Mucosa of descending colon (tissue), 3 donors: ENCODE results near the gene TIMM21. TPM values are rescaled to one million over a fixed set of nuclear protein-coding genes. Genes with fewer than 3 reads are reported as not detected.

Source experiments
- ATAC-seq: fragments of 200-7000 bp; cut with Tn5 transposase; one replicate; pipeline ENCODE4 v1.9.1; 2020; ENCODE audit warnings: mild to moderate bottlenecking, moderate library complexity
- DNase-seq, 3 donors: peaks; one replicate each; pipeline ENCODE4 v3.0.0-alpha.2; 2020
- H3K36me3 ChIP-seq: fragments of 200-600 bp; one replicate; pipeline ENCODE4 v1.8.0; 2021; ENCODE audit warnings: low read depth, mild to moderate bottlenecking
- H3K4me1 ChIP-seq: fragments of 200-600 bp; one replicate; pipeline ENCODE4 v1.8.0; 2021; ENCODE audit warnings: low read depth, mild to moderate bottlenecking
- H3K4me3 ChIP-seq: fragments of 200-600 bp; one replicate; pipeline ENCODE4 v1.8.0; 2021; ENCODE audit warnings: mild to moderate bottlenecking
- H3K9me3 ChIP-seq: fragments of 200-600 bp; one replicate; pipeline ENCODE4 v1.8.0; 2021; ENCODE audit warnings: mild to moderate bottlenecking
- CTCF ChIP-seq: fragments of 200-600 bp; IDR thresholded peaks from one replicate; pipeline ENCODE4 v1.8.0; 2022; ENCODE audit warnings: antibody characterized with exemption, mild to moderate bottlenecking
- intact Hi-C, 2 donors: fragments of 100-400 bp; cut with DNase I in 1 of 2; cut with micrococcal nuclease in 1 of 2; formaldehyde crosslinking; loops; one replicate each; pipeline versions ENCODE4 v1.11.0 to v1.11.1; 2022; cut with DNase I, micrococcal nuclease
- total RNA-seq, 3 donors: library from RNA; stranded (reverse); fragmentation: NEBNext Ultra II Directional in 2 of 3; extraction: Animal tissue kit (Norgen Biotek cat#: 25700) in 2 of 3; gene quantifications; one replicate each; pipeline versions ENCODE4 v1.2.1 to v1.2.4, GENCODE V29; 2021 to 2023
- donor health status: DM: no; HTN: no; CAD: no; lungs with moderate emphysema.
- donor health status: DM: no; HTN: no; CAD: no.
- donor health status: DM: no; HTN: yes; CAD: no.

TIMM21 gene
- total RNA-seq, 3 donors from 2014 or later, result 26.1 to 46.1 (median 34.8) TPM

- ATAC-seq, result no peak
- DNase-seq, result peak in 1 of 3 donors; percentile 39
- Histone ChIP-seq H3K9me3 (no peaks in the 10 kb centered on the region), H3K4me1 (peaks cover 9% of the 10 kb centered on the region), H3K36me3 (no peaks in the 10 kb centered on the region), H3K4me3 (no peak overlapping the region)
- no peak for TF ChIP-seq CTCF
- intact Hi-C loops, result loop anchor here (5.0 kb wide), 3 partner anchors 144 to 354 kb away; no protein-coding TSS in a partner anchor
Measured at GRCh38 chr18:74198453-74198852, 50.1 kb downstream of the TIMM21 start.

- TF ChIP-seq CTCF, result no peak
- no peak for DNase-seq
- no peak overlapping the region for H3K4me3 ChIP-seq
- H3K36me3 ChIP-seq, result no peaks in the 10 kb centered on the region
- no peaks in the 10 kb centered on the region for H3K9me3 ChIP-seq
- peaks cover 9% of the 10 kb centered on the region for H3K4me1 ChIP-seq
- no peak for ATAC-seq
- intact Hi-C loops, result no loop called here
Measured at GRCh38 chr18:74200780-74201179, 52.5 kb downstream of the TIMM21 start.

- TF ChIP-seq CTCF, result no peak
- ATAC-seq (no peak), DNase-seq (no peak)
- intact Hi-C loops, result no loop called here
- Histone ChIP-seq H3K4me3 (no peak overlapping the region), H3K9me3 (no peaks in the 10 kb centered on the region), H3K36me3 (no peaks in the 10 kb centered on the region), H3K4me1 (peaks cover 10% of the 10 kb centered on the region)
Measured at GRCh38 chr18:74203811-74204210, 55.5 kb downstream of the TIMM21 start.

- H3K4me1 ChIP-seq, result peaks cover 10% of the 10 kb centered on the region
- H3K9me3 ChIP-seq, result no peaks in the 10 kb centered on the region
- no peak for DNase-seq
- ATAC-seq, result no peak
- intact Hi-C loops, result no loop called here
- no peaks in the 10 kb centered on the region for H3K36me3 ChIP-seq
- H3K4me3 ChIP-seq, result no peak overlapping the region
- TF ChIP-seq CTCF, result no peak
Measured at GRCh38 chr18:74204526-74205152, 56.3 kb downstream of the TIMM21 start.

Other genes starting within 250 kb of the TIMM21 start
- gene FBXO15, start 689 bp upstream of the TIMM21 start, total RNA-seq, result 1 to 10 TPM in 1 of 3 donors, under 1 TPM in 1, not detected in 1; 0.43 to 1.0 TPM
- gene CYB5A, start 143.4 kb downstream of the TIMM21 start, total RNA-seq, result 100 to 1,000 TPM; 123 to 183 (median 126) TPM
- gene C18orf63, start 167.3 kb downstream of the TIMM21 start, total RNA-seq, result not detected